Testis (tissue), 2 donors: Measurements from ENCODE around the gene TRNAU1AP.

Source experiments
- CTCF ChIP-seq, 3 experiments: fragments of 450-650 bp in 2 of 3; fragments of 200-600 bp in 1 of 3; sonication (generic) in 1 of 3; IDR thresholded peaks; one replicate each; pipeline ENCODE4 v1.5.1; 2016 to 2019; ENCODE audit warnings: antibody characterized with exemption in 3 of 3, mild to moderate bottlenecking in 2 of 3, moderate library complexity in 1 of 3
- POLR2A ChIP-seq: fragments of 450-650 bp; IDR thresholded peaks from one replicate; pipeline ENCODE4 v1.6.1; 2017; ENCODE audit warnings: antibody characterized with exemption, mild to moderate bottlenecking, moderate library complexity

- no peak for TF ChIP-seq POLR2A
- TF ChIP-seq CTCF (IDR thresholded peaks at IDR 0.05), result no peak
These were observed 34.0 kb upstream of the TRNAU1AP start for GRCh38 chr1:28518745-28519341.
